Neural progenitor cell (in vitro differentiated cells): Measurements from ENCODE around the gene NEK10. TPM values are rescaled to one million over a fixed set of nuclear protein-coding genes. Genes with fewer than 3 reads are reported as not detected.

Experiments used
- DNase-seq: peaks from one replicate; pipeline ENCODE4 v3.0.0-alpha.2; 2016; ENCODE audit warnings: low spot score
- H2AFZ ChIP-seq: fragments of 200-600 bp; sonication (generic); replicated peaks from 2 replicates; pipeline ENCODE4 v1.6.1; 2016; ENCODE audit warnings: antibody characterized with exemption
- H3F3A ChIP-seq: fragments of 200-600 bp; sonication (generic); 2 replicates; pipeline ENCODE4 v1.6.1; 2016; ENCODE audit warnings: antibody characterized with exemption, low read depth
- H3K27ac ChIP-seq: fragments of 200-600 bp; sonication (generic); 2 replicates; pipeline ENCODE4 v1.5.1; 2016; ENCODE audit warnings: mild to moderate bottlenecking
- H3K27me3 ChIP-seq: fragments of 200-600 bp; sonication (generic); 2 replicates; pipeline ENCODE4 v1.6.1; 2016; ENCODE audit warnings: mild to moderate bottlenecking, moderate library complexity
- H3K36me3 ChIP-seq: fragments of 200-600 bp; sonication (generic); 2 replicates; pipeline ENCODE4 v1.5.1; 2016
- H3K4me1 ChIP-seq: fragments of 200-600 bp; sonication (generic); 2 replicates; pipeline ENCODE4 v1.6.1; 2016; ENCODE audit warnings: mixed run types
- H3K4me2 ChIP-seq: fragments of 200-600 bp; sonication (generic); 2 replicates; pipeline ENCODE4 v1.6.1; 2016
- H3K4me3 ChIP-seq: fragments of 200-600 bp; sonication (generic); 2 replicates; pipeline ENCODE4 v1.5.1; 2016
- H3K79me2 ChIP-seq: fragments of 200-600 bp; sonication (generic); 2 replicates; pipeline ENCODE4 v1.6.1; 2016; ENCODE audit warnings: low read depth
- H3K9ac ChIP-seq: fragments of 200-600 bp; sonication (generic); 2 replicates; pipeline ENCODE4 v1.6.1; 2016
- H3K9me3 ChIP-seq: fragments of 200-600 bp; sonication (generic); 2 replicates; pipeline ENCODE4 v1.5.1; 2016; ENCODE audit warnings: low read depth
- H4K20me1 ChIP-seq: fragments of 200-600 bp; sonication (generic); 2 replicates; pipeline ENCODE4 v1.6.1; 2016; ENCODE audit warnings: low read depth
- H3K27ac Mint-ChIP-seq: 3 replicates; pipeline ENCODE4 v1.8.0; 2021; ENCODE audit warnings: mixed read lengths
- H3K27me3 Mint-ChIP-seq: 2 replicates; pipeline ENCODE4 v1.8.0; 2022; ENCODE audit warnings: low read depth, mild to moderate bottlenecking, inconsistent platforms, moderate library complexity, mixed read lengths; ENCODE audit not compliant: insufficient read depth
- H3K36me3 Mint-ChIP-seq: 3 replicates; pipeline ENCODE4 v1.8.0; 2021; ENCODE audit warnings: mixed read lengths
- H3K4me1 Mint-ChIP-seq: 3 replicates; pipeline ENCODE4 v1.8.0; 2021; ENCODE audit warnings: mixed read lengths
- H3K4me3 Mint-ChIP-seq: 3 replicates; pipeline ENCODE4 v1.8.0; 2021; ENCODE audit warnings: mild to moderate bottlenecking, moderate library complexity, mixed read lengths
- H3K9me3 Mint-ChIP-seq: 3 replicates; pipeline ENCODE4 v1.8.0; 2020; ENCODE audit warnings: mixed read lengths
- CTCF ChIP-seq: fragments of 200-600 bp; sonication (generic); IDR thresholded peaks from 2 replicates; pipeline ENCODE4 v1.5.1; 2017; ENCODE audit warnings: antibody characterized with exemption, mild to moderate bottlenecking
- EZH2 ChIP-seq: fragments of 200-600 bp; sonication (generic); IDR thresholded peaks from 2 replicates; pipeline ENCODE4 v1.6.1; 2017; ENCODE audit warnings: antibody characterized with exemption, mild to moderate bottlenecking, moderate library complexity
- EZH2phosphoT487 ChIP-seq: fragments of 200-600 bp; sonication (generic); IDR thresholded peaks from 2 replicates; pipeline ENCODE4 v1.6.1; 2017; ENCODE audit warnings: antibody characterized with exemption
- total RNA-seq: library from RNA; depleted of rRNA; stranded (reverse); fragments of >200 nt; gene quantifications from 2 replicates; pipeline ENCODE4 v1.2.3, GENCODE V29; 2015; ENCODE audit warnings: low replicate concordance

The NEK10 gene
- total RNA-seq, 1 donor from 2014 or later: 0.54 TPM

- Histone ChIP-seq H3K4me2 (no peak overlapping the region), H3K9me3 (no peaks in the 10 kb centered on the region), H3K79me2 (no peaks in the 10 kb centered on the region), H4K20me1 (no peaks in the 10 kb centered on the region), H3F3A (no peaks in the 10 kb centered on the region), H3K36me3 (no peaks in the 10 kb centered on the region), H3K9ac (no peak overlapping the region), H3K27me3 (no peaks in the 10 kb centered on the region), H3K27ac (no peak overlapping the region), H3K4me3 (no peak overlapping the region), H2AFZ (no peak overlapping the region), H3K4me1 (peaks cover 4% of the 10 kb centered on the region)
- DNase-seq: no peak
- no peak for TF ChIP-seq EZH2
- TF ChIP-seq CTCF: no peak
- Mint-ChIP-seq H3K4me3 (no peak overlapping the region), H3K36me3 (no peaks in the 10 kb centered on the region), H3K4me1 (peaks cover 7% of the 10 kb centered on the region), H3K27me3 (peaks cover 2% of the 10 kb centered on the region), H3K9me3 (no peaks in the 10 kb centered on the region), H3K27ac (no peak overlapping the region)
These were observed 241.3 kb downstream of the NEK10 start for GRCh38 chr3:27127879-27128278.

- Mint-ChIP-seq H3K4me3 (no peak overlapping the region), H3K9me3 (no peaks in the 10 kb centered on the region), H3K36me3 (no peaks in the 10 kb centered on the region), H3K27ac (no peak overlapping the region), H3K4me1 (peaks cover 7% of the 10 kb centered on the region), H3K27me3 (peaks cover 2% of the 10 kb centered on the region)
- Histone ChIP-seq H3K9ac (no peak overlapping the region), H3K9me3 (no peaks in the 10 kb centered on the region), H3K79me2 (no peaks in the 10 kb centered on the region), H3K27ac (no peak overlapping the region), H3K4me1 (peaks cover 4% of the 10 kb centered on the region), H3F3A (no peaks in the 10 kb centered on the region), H3K4me2 (no peak overlapping the region), H3K36me3 (no peaks in the 10 kb centered on the region), H3K27me3 (no peaks in the 10 kb centered on the region), H3K4me3 (no peak overlapping the region), H2AFZ (no peak overlapping the region), H4K20me1 (no peaks in the 10 kb centered on the region)
- TF ChIP-seq EZH2phosphoT487 (no peak), EZH2 (no peak), CTCF (no peak)
- no peak for DNase-seq
These were observed 242.0 kb downstream of the NEK10 start for GRCh38 chr3:27127195-27127594.

- no peaks in the 10 kb centered on the region for H3K36me3 Mint-ChIP-seq
These were observed 243.2 kb downstream of the NEK10 start for GRCh38 chr3:27125821-27126501.

More at GRCh38 chr3:27125821-27126501, 243.2 kb downstream of the NEK10 start:
- H3K27me3 Mint-ChIP-seq: peaks cover 2% of the 10 kb centered on the region
- peaks cover 4% of the 10 kb centered on the region for H3K9me3 Mint-ChIP-seq
- Histone ChIP-seq H3K4me3 (no peak overlapping the region), H3K27me3 (no peaks in the 10 kb centered on the region), H3K4me1 (peaks cover 4% of the 10 kb centered on the region), H2AFZ (no peak overlapping the region), H3K27ac (no peak overlapping the region), H3K9ac (no peak overlapping the region), H3K4me2 (no peak overlapping the region), H3F3A (no peaks in the 10 kb centered on the region), H3K36me3 (no peaks in the 10 kb centered on the region), H3K9me3 (no peaks in the 10 kb centered on the region), H4K20me1 (no peaks in the 10 kb centered on the region), H3K79me2 (no peaks in the 10 kb centered on the region)
- no peak overlapping the region for H3K4me3 Mint-ChIP-seq
- H3K4me1 Mint-ChIP-seq: peaks cover 7% of the 10 kb centered on the region
- no peak for DNase-seq
- TF ChIP-seq EZH2: no peak
- TF ChIP-seq EZH2phosphoT487: no peak
- no peak for TF ChIP-seq CTCF
- no peak overlapping the region for H3K27ac Mint-ChIP-seq
